HG02973 (cell line): ENCODE results near the gene SBK3.
"Not testable (repeated sequence)": the region's sequence is repeated elsewhere in the genome, so short reads cannot be mapped to it uniquely, and the experiment has no call there.

ENCODE experiments used
- ATAC-seq: cut with Tn5 transposase; IDR thresholded peaks from one replicate; pipeline ENCODE4 v1.9.1; 2021; ENCODE audit warnings: moderate library complexity; ENCODE audit not compliant: unreplicated experiment

The SBK3 gene, protein sequence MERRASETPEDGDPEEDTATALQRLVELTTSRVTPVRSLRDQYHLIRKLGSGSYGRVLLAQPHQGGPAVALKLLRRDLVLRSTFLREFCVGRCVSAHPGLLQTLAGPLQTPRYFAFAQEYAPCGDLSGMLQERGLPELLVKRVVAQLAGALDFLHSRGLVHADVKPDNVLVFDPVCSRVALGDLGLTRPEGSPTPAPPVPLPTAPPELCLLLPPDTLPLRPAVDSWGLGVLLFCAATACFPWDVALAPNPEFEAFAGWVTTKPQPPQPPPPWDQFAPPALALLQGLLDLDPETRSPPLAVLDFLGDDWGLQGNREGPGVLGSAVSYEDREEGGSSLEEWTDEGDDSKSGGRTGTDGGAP

DNA sequence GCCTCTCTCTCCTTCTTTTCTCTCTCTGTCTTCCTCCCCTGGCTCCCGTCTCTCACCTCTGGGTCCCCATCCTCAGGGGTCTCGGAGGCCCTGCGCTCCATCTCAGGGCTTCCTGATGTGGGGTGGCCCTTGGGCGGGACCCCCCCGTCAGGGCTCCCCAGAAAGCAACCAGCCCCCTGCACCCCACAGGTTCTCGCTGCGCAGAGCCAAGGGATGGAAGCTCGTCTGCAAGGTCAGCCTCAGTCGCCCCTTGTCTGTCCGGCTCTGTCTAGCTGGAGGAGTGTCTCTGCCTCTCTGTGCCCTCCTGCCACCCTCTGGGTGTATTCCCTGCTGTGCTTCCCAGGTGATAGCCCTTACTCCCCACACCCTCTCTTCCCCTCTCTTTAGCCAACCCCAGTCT is at the start of gene SBK3:
TSS of gene SBK3 (minus strand) at position 101 of the 400 bp plus-strand sequence. CDS start at position 101, 0 bp downstream.
- ATAC-seq, result no peak

GRCh38 chr19:55593096-55593772 is 47.9 kb upstream of the SBK3 start:
- no peak for ATAC-seq

GRCh38 chr19:55592391-55593090 is 47.2 kb upstream of the SBK3 start:
- ATAC-seq, result no peak

DNA sequence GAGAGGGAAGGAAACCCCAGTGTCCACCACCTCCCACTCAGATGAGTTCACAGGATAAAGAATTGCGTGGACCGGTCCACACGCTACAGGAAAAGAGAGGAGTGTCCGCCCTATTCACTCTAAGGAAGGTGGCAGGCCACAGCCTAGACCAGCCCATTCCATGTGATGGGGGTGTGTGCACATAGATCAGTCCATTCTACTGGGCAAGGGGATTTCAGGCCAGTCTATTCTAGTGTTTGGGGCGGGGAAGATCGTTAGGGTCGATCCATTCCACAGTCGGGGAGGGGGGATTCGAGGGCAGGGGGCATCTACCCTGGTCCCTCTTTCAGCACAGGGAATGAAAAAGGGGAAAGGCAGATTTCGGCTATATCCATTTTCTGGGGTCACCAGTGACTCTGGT is 46.2 kb upstream of the SBK3 start:
- ATAC-seq, result no peak

GRCh38 chr19:55590617-55591016 is 45.3 kb upstream of the SBK3 start:
- no peak for ATAC-seq

DNA sequence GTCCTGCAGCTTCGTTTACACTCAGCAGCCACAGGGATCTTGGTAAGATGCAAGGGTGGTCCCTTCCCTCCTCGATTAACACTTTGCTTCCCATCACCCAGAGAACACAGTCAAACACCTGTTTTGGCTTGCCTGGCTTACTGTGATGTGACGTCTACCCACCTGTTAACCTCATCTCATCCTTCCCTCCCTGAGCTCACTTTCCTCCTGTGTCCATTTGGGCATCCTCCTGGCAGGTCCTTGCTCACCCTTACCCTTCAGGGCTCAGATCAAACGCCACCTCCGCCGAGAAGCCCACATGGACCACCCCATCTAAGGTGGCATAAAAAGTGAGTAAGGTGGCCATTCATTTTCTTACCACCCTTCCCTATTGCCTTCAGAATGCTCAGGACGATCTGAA is 44.8 kb upstream of the SBK3 start:
- ATAC-seq, result no peak

GRCh38 chr19:55588738-55589137 is 43.4 kb upstream of the SBK3 start:
- ATAC-seq, result no peak

GRCh38 chr19:55586976-55587668 is 41.8 kb upstream of the SBK3 start:
- ATAC-seq, result peak; percentile 74

- ATAC-seq, result no peak
Measured at GRCh38 chr19:55585658-55586339, 40.5 kb upstream of the SBK3 start.

DNA sequence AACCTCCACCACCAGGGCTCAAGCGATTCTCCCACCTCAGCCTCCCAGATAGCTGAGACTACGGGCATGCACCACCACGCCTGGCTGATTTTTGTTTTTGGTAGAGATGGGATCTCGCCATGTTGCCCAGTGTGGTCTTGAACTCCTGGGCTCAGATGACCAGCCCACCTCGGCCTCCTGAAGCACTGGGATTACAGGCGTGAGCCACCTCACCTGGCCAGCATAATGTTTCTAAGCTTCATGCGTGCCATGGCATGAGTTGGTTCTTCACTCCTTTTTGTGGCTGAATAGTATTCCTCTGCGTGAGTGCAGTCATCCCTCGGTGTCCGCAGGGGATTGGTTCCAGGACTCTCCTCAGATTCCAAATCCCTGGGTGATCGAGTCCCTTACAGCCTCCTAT is 39.5 kb upstream of the SBK3 start:
- no peak for ATAC-seq

DNA sequence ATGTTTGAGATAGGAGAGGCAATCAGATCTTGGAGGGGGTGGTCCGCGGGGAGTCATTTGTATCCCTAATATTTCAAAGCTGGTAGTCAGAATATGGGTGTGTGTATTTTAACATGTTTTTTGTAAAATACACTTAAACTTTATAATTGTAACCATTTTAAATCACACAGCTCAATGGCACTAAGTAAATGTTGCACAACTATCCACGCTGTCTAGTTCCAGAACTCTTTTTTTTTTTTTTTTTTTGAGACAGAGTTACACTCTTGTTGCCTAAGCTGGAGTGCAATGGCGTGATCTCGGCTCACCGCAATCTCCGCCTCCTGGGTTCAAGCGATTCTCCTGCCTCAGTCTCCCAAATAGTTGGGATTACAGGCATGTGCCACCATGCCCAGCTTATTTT is 38.6 kb upstream of the SBK3 start:
- not testable (repeated sequence) for ATAC-seq

DNA sequence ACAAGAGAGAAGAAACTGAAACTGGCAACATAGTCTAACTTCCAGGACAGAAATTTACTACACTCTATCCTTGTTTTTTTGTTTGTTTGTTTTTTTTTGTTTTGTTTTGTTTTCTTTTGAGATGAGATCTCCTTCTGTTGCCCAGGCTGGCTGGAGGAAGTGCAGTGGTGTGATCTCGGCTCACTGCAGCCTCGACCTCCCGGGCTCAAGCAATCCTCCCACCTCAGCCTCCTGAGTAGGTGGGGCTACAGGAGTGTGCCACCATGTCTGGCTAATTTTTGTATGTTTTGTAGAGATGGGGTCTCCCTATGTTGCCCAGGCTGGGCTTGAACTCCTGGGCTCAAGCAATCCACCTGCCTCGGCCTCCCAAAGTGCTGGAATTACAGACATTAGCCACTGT is 36.9 kb upstream of the SBK3 start:
- ATAC-seq, result not testable (repeated sequence)

GRCh38 chr19:55581823-55582223 is 36.5 kb upstream of the SBK3 start:
- no peak for ATAC-seq

- no peak for ATAC-seq
Measured at GRCh38 chr19:55581145-55581822, 35.9 kb upstream of the SBK3 start.

- ATAC-seq, result no peak
Measured at GRCh38 chr19:55580628-55581144, 35.3 kb upstream of the SBK3 start, which contains the start of gene ZNF579. Gene ZNF579 (minus strand): TSS chr19:55580848. CDS start chr19:55579639, 1,209 bp downstream.

GRCh38 chr19:55579766-55580621 is 34.7 kb upstream of the SBK3 start:
- no peak for ATAC-seq

DNA sequence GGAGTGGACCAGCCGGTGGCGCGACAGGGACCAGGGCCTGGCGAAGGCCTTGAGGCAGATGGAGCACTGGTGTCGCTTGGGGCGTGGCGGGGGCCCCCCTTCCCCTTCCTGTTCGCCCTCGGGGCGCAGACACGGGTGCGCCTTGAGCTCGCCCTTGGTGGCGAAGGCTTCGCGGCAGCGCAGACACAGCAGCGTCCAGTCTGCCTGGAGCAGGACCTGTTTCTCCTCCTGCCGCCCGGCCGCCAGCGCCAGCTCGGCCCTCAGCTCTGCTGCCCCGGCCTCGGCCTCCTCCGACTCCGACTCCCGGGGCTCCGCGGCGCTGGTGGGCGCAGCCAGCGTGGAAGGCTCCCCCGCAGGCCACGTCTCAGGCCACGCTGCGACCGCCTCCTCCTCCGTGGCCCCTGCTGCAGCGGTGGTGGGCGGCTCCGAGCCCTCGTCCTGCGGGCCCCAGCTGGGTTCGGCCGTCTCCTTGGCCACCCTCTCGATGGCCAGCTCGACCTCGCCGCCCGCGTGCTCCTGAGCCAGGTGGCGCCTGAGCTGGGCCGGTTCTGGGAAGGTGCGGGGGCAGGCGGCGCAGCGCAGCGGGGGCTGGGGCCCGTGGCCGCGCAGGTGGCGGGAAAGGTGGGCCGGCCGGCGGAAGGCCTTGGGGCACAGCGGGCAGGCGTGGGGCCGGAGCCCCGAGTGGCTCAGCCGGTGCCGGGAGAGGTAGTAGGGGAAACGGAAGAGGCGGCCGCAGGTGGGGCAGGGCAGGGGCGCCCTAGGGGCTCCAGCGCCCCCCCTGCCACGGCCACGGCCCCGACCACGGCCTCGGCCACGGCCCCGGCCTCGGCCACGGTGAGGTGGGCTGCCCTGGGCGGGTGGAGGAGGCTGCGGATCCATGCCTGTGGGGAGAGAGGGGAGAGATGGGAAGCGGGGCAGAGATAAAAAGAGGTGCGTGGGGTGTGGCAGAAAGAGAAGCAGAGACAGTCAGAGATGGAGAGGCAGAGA is 33.7 kb upstream of the SBK3 start:
- no peak for ATAC-seq
